NAMALWA (cell line): ENCODE results near the gene MRTO4.
"Not testable (repeated sequence)": the region's sequence is repeated elsewhere in the genome, so short reads cannot be mapped to it uniquely, and the experiment has no call there.

Source experiments
- DNase-seq: peaks from one replicate; pipeline ENCODE4 v3.0.0-alpha.2; 2015; ENCODE audit warnings: low spot score

MRTO4 gene

DNA sequence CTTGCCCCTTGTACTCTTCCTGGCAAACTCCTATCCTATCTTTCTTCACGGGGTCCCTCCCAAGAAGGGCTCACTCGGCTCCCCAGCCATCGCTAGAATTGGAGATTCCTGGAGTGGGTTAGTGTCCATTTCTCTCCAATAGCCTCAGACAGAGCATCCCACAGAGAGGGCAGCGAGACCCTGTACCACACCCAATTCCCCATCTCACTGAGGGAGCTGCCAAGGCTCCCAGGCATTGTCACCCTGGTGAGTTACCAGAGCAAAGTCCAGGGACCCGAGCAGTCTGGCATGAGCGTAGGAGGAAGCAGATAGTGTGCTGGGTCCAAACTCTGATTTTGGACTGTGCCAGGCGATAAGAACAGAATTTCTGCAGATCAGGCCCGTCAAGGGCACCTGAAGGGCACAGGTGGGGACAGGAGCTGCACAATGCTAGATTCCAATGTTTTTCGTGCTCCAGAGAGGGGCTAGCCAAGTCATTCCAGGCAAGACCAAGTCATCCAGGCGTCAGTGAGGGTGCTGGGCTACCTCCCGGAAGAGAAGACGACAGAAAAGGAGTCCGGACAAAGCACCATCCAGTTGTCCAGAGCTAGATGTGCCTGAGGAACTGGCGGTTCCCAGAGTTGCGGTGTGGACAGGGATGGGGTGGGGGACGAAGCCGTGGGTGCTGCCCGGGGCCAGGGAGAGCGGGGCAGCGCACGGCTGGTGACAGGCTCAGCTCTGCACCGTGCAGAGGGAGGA is 21.7 kb downstream of the MRTO4 start:
- no peak for DNase-seq

DNA sequence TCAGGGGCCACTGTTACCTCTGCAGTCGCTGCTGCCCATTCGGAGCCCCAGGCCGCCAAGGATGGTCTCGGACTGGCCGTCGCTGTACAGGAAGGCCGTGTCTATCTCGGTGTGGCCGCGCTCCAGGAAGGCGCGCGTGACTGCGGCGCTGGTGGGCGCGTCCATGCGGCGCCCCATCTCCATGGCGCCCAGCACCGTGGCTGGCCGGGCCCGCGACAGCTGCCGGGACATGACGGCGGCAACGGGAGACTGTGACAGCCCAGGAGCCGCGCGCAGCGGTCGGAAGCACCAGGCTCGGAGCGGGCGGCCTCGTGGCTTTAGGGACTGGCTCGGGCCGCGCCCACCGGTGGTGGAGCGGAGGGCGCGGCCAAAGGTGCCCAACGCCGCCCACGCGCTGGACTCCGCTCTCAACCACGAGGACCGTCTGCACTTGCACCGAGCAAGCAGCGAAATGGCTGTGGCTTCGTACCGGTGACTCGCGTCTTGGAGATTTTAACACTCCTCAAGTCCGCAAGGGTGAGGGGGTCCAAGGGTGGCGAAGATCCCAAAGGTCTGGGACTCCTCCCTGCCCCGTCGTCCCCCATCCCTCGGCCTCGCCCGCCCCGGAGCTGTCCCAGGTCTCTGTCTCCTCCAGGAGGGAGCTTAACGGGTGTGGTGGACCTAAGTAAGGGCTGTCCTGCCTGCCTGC is 22.4 kb downstream of the MRTO4 start:
- not testable (repeated sequence) for DNase-seq

DNA sequence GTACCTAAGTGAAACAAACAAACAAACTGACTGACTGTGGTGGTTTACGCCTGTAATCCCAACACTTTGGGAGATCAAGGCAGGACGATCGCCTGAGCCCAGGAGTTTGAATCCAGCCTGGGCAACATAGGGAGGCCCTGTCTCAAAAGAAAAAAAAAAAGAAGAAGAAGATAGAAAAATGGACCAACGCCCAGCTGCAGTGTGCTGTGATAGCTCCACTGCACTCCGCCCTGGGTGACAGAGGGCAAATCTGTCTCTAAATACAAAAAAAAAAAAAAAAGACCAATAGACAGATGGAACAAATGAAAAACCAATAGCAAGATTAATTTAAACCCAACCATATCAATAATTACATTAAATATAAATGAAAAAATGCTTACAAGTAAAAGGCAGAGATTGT is 23.0 kb downstream of the MRTO4 start:
- no peak for DNase-seq

DNA sequence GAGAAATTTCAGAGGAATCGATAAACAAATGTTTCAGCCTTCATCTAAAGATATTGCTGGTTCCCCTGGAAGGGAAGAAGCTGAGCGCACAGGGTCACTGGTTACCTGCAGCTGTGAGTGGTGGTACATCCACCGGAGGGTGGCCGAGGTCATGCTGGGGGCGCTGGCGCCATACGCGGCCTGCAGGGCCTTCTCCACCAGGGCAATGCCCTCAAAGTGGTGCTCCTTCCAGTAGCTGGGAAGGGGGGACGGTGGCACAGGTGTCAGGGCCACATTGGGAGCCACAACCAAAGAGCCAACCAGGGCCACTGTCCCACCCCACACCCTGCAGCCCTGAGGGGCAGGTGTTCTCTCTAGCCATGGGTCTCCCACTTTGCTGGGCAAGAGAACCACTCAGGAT is 32.3 kb downstream of the MRTO4 start:
- no peak for DNase-seq

DNA sequence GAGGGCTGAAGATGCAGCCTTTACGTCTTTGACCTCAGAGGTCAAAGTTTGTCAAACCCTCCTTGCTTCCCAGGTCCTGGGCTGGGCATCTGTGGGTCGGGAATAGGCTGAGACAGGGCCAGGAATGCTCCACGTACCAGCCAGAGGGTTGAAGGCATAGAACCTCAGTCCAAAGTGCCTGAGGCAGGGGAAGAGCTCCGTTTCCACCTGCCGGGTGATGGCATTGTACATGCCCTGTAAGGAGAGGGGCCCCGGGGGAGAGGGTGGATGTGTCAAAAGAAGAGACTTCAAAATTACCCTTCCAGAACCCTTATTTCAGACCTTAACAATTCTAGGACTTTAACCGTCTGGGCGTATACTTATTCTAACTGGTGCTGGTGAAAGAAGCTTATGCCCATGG is 33.3 kb downstream of the MRTO4 start:
- no peak for DNase-seq

DNA sequence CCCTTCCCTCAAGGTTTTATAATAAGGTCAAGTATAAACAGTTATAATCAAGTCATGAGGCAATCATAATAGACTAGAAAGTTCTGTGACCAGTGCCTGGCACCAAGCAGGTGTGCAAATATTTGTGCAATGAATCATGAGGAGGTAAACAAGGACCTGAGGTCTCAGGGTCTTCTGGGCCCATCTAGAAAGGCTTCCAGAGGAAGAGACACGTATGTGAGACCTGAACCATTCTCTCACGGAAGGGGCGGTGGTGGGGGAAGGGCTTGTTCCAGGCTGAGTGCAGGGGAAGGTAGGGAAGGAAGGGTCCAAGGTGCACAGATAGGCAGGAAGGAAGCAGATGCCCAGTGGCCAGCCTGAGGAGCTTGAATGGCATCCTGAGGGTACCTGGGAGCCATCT is 33.8 kb downstream of the MRTO4 start:
- not testable (repeated sequence) for DNase-seq

DNA sequence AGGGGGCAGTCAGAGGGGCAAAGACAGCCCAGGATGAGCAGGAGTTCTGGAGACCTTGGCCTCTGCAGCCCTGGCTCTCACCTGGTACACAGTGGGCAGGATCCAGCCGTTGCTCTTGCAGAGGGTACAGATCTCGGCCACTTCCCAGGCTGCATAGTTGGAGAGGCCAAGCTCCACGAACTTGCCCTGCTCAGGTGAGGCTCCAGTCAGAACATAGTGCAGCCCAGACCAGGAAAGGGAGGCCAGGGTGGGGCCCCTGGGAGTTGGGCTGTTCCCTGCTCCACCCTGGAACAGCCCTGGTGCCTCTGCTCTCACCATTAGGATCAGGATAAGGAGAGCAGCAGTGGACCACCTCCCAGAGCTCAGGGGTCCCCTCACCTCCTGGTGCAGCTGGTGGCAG is 34.2 kb downstream of the MRTO4 start:
- DNase-seq, result not testable (repeated sequence)

DNA sequence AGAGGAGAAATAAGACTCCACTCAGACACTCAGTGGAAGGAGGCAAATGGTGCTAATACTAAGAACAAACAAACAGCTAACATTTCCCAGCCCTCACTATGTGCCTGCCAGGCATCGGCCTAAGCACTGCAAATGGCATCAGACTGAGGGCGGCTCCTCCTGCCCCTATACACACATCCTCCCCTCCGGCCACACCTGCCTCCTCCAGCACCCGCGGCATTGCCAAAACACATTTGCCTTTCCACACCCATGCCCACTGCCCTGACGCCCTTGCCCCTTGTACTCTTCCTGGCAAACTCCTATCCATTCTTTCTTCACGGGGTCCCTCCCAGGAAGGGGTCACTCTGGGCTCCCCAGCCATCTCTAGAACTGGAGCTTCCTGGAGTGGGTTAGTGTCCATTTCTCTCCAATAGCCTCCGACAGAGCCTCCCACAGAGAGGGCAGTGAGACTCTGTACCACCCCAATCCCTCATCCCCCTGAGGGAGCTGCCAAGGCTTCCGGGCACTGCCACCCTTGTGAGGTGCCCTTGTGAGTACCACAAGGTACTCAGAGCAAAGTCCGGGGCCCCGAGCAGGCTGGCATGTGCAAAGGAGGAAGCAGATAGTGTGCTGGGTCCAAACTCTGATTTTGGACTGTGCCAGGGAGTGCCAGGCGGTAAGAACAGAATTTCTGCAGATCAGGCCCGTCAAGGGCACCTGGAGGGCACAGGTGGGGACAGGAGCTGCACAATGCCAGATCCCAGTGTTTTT is 36.0 kb downstream of the MRTO4 start:
- DNase-seq, result peak; percentile 0

DNA sequence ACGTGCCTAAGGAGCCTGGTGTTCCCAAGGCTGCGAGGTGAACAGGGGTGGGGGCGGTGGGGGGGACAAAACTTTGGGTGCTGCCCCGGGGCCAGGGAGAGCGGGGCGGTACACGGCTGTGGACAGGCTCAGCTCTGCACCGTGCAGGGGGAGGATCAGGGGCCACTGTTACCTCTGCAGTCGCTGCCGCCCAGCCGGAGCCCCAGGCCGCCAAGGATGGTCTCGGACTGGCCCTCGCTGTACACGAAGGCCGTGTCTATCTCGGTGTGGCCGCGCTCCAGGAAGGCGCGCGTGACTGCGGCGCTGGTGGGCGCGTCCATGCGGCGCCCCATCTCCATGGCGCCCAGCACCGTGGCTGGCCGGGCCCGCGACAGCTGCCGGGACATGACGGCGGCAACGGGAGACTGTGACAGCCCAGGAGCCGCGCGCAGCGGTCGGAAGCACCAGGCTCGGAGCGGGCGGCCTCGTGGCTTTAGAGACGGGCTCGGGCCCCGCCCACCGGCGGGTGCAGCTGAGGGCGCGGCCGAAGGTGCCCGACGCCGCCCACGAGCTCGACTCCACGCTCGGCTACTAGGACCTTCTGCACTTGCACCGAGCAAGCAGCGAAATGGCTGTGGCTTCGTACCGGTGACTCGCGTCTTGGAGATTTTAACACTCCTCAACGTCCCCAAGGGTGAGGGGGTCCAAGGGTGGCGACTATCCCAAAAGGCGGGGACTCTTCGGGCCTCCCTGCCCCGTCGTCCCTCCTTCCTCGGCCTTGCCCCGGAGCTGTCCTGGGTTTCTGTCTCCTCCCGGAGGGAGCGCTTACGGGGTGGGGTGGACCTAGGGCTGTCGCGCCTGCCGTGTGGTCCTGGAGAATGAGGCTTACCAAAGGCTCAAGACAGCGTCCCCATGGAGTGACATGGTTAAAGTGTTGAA is 37.0 kb downstream of the MRTO4 start, which contains the start of gene AKR7A3:
TSS of gene AKR7A3 (minus strand) at position 447 of the 918 bp plus-strand sequence. CDS start at position 386, 61 bp downstream.
- DNase-seq, result peak; percentile 0

DNA sequence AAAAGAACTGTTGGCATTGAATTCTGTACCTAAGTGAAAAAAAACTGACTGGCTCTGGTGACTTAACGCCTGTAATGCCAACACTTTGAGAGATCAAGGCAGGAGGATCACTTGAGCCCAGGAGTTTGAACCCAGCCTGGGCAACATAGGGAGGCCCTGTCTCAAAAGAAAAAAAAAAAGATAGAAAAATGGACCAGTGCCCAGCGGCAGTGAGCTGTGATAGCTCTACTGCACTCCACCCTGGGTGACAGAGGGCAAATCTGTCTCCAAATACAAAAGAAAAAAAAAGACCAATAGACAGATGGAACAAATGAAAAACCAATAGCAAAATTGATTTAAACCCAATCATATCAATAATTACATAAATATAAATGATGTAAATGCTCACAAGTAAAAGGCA is 37.6 kb downstream of the MRTO4 start:
- no peak for DNase-seq

DNA sequence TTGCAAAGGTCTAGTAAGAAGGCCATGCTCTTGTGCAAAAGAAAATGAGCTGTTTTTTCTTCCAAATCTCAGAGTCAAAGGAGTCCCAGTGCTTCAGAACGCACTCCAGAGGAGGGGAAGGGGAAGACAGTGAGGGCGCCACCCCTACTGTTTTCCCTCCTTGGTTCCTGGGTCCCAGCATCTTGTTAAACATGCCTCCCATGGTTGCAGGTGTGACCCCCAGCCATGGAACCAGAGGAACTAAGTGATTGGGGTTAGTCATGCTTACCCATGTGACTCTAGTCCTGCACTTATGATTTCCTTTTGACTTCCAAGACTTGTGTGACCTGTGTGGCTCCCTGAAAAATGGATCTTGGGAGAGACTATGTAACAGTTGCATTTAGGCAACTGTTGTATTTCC is 43.0 kb downstream of the MRTO4 start:
- DNase-seq, result peak; percentile 1

DNA sequence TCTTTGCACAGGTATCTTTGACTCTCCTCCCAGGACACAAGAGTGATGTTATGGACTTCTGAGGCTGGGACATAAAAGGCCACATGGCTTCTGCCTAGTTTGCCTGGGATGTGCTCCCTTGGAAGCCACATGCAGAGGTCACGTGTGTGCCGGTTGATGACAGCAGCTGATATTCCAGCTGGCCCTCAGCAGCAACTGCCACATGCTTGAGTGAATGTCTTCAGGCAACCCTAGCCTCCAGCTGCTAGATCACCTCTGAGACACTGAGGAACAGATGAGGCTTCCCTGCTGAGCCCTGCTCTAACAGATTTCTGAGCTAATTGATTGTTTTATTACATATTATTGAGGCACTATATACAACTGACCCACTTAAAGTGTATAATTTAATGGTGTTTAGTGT is 48.6 kb downstream of the MRTO4 start:
- DNase-seq, result peak; percentile 28

DNA sequence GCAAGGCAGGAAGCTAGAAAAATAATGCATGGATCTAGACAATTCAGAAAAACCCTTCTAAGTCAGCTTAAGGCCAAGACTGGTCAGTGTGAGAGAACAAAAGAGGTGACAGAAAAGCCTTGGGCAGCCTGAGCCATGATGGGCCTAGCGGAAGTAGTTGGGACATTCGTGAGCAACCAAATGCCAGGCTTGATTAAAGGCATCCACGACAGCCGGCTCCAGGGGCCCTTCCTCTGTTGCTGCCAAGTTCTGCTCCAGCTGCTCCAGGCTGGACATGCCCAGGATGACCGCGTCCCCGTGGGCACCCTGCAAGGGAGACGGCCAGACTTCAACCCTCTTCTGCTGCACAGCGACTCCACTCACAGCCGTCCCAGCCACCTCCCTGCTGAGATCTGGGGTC is 52.5 kb downstream of the MRTO4 start:
- not testable (repeated sequence) for DNase-seq

DNA sequence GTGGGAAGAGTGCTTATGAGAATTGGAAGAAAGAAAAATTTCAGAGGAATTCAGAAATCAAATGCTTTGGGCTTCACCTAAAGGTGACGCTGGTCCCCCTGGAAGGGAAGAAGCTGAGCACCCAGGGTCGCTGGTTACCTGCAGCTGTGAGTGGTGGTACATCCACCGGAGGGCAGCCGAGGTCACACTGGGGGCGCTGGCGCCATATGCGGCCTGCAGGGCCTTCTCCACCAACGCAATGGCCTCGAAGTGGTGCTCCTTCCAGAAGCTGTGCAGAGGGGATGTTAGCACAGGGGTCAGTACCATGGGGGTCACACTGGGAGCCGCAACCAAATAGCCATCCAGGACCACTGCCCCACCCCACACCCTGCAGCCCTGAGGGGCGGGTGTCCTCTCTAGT is 54.3 kb downstream of the MRTO4 start:
- no peak for DNase-seq

DNA sequence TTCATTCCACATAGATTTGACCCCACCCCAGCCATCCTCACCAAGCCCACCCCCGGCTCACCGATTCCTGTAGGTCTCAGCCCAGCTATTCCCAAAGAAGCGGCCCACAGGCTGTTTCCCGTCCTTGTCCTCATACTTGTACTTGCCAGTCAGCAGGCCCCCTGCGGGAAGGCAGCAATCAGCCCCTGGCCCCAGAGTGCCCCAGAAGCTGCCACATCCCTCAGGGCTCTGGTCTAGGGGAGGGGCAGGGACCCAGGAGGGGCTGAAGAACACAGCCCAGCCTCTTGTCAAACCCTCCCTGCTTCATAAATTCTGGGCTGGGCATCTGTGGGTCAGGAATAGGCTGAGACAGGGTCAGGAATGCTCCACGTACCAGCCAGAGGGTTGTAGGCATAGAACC is 55.3 kb downstream of the MRTO4 start:
- no peak for DNase-seq

DNA sequence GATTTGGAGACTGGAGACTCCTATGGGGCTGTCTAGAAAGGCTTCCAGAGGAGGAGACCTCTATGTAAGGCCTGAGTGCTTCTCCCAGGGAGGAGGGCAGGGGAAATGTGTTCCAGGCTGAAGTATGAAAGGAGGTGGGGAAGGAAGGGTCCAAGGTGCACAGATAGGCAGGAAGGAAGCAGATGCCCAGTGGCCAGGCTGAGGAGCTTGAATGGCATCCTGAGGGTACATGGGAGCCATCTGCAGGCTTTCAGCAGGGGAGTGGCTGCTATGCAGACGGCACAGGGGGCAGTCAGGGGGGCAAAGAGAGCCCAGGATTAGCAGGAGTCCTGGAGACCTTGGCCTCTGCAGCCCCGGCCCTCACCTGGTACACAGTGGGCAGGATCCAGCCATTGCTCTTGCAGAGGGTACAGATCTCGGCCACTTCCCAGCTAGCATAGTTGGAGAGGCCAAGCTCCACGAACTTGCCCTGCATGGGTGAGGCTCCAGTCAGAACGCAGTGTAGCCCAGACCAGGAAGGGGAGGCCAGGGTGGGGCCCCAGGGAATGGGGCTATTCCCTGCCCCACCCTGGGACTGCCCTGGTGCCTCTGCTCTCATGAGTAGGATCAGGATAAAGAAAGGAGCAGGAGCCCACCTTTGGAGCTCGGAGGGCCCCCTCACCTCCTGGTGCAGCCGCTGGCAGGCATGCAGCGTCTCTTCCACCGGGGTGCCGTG is 56.3 kb downstream of the MRTO4 start:
- no peak for DNase-seq

DNA sequence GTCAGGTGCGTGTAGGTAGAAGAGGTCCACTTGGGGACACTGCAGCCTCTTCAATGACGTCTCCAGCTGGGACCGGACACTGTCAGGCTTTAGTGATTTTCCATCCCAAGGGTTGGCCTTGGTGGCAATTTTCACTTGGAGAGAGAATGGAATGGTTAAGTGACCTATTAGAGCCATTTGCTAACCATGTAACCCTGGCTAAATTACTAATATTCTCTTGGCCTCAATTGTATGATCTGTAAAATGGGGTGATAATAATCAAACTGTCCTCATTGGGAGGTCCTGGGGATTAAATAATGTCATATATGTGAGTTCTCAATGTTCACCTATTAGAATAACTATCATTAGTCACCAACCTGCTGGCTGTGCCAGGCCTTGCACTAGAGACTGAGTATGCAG is 56.9 kb downstream of the MRTO4 start:
- no peak for DNase-seq

DNA sequence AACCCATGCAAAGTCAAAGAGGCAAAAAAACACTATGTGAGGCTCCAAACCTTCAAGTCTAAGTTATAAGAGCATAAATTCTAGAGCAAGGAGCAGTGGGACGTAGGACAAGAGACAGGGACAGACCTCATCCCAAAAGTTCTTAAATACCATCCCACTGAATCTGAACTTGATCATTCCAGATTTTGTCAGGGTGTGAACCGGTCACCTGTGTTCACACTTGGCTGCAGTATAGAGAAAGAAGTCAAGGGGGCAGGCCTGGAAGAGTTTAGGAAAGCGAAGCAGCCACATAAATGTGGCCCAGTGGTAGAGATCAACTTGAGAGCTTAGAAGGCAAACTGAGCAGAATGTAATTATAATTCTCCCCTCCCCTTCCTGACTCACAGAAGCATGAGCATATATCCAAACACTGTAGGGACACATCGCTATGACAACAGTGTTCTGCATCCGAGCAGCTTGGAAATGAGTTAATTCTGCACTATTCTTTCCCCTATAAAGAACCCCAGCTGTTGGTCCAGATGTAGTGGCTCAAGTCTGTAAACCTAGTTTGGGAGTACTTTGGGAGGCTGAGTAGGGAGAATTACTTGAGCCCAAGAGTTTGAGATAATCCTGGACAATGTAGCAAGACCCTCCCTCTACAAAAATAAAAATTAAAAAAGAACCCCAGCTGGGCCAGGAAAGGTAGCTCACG is 57.7 kb downstream of the MRTO4 start:
- DNase-seq, result no peak
